ENCODE measurements around the gene BCL2L1. TPM values are rescaled to one million over a fixed set of nuclear protein-coding genes. Genes with fewer than 3 reads are reported as not detected.

The BCL2L1 gene
- total RNA-seq, 1 donor from 2014 or later, result 126 TPM

DNA sequence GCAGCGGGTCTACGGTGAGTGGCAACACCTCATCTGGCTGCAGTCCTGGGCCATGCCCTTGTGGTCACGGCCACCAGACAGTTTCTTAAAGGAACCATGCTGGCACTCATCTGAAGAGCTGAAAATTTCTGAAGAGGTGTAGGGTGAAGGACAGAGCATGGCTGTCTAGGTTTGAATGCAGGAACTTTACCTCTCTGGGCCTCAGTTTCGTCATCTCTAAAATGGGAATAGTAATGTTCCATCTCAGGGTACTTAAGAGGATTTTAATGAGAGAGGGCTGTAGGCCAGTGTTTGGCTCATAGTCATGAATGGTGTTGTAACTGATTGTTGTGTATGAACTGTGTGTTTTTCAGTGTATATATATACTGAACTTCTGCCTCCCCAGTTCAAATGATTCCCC, 79.1 kb downstream of the BCL2L1 start:
- DNase-seq (no peak), ATAC-seq (no peak)
- Histone ChIP-seq H3K27me3 (ENCODE audit: low read depth) (no peaks in the 10 kb centered on the region), H3K4me3 (no peak overlapping the region), H3K9me3 (no peaks in the 10 kb centered on the region), H3K4me1 (no peaks in the 10 kb centered on the region), H3K36me3 (no peaks in the 10 kb centered on the region), H3K27ac (no peak overlapping the region)
- TF ChIP-seq, protein P1, sequence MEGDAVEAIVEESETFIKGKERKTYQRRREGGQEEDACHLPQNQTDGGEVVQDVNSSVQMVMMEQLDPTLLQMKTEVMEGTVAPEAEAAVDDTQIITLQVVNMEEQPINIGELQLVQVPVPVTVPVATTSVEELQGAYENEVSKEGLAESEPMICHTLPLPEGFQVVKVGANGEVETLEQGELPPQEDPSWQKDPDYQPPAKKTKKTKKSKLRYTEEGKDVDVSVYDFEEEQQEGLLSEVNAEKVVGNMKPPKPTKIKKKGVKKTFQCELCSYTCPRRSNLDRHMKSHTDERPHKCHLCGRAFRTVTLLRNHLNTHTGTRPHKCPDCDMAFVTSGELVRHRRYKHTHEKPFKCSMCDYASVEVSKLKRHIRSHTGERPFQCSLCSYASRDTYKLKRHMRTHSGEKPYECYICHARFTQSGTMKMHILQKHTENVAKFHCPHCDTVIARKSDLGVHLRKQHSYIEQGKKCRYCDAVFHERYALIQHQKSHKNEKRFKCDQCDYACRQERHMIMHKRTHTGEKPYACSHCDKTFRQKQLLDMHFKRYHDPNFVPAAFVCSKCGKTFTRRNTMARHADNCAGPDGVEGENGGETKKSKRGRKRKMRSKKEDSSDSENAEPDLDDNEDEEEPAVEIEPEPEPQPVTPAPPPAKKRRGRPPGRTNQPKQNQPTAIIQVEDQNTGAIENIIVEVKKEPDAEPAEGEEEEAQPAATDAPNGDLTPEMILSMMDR (IDR thresholded peaks at IDR 0.05), result no peak
- intact Hi-C loops (cut with DNase I), result no loop called here

GRCh38 chr20:31642837-31643236, 79.8 kb downstream of the BCL2L1 start:
- DNase-seq (no peak), ATAC-seq (no peak)
- intact Hi-C loops (cut with DNase I), result no loop called here
- no peak overlapping the region for H3K4me3 ChIP-seq
- no peaks in the 10 kb centered on the region for H3K4me1 ChIP-seq
- no peak overlapping the region for H3K27ac ChIP-seq
- H3K36me3 ChIP-seq, result no peaks in the 10 kb centered on the region
- TF ChIP-seq, protein P1 (IDR thresholded peaks at IDR 0.05), result no peak
- no peaks in the 10 kb centered on the region for H3K9me3 ChIP-seq
- H3K27me3 ChIP-seq (ENCODE audit: low read depth), result no peaks in the 10 kb centered on the region

- Histone ChIP-seq H3K27me3 (ENCODE audit: low read depth) (no peaks in the 10 kb centered on the region), H3K4me3 (no peak overlapping the region), H3K9me3 (no peaks in the 10 kb centered on the region), H3K36me3 (no peaks in the 10 kb centered on the region), H3K4me1 (no peaks in the 10 kb centered on the region), H3K27ac (no peak overlapping the region)
- TF ChIP-seq, protein P1 (IDR thresholded peaks at IDR 0.05), result no peak
- ATAC-seq (no peak), DNase-seq (no peak)
- intact Hi-C loops (cut with DNase I), result no loop called here
Observed at GRCh38 chr20:31641391-31641790, 81.3 kb downstream of the BCL2L1 start.

DNA sequence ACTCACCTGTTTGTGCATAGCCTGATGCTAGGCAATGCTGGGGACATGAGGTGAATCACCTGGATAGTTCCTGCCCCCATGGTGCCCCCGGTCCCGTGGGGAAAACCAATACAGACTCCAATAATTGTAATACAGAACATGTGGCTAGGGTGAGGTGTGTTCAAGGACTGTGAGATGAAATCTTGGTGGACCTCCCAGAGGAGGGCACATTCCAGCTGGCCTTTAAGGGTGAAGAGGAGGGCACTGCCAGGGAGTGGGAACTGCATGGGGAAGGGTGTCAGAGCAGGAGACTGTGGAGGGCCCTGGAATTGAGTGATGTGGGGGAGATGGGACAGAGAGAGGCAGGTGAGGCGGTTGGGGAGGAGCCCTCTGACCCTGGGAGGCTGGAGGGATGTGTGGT, 82.4 kb downstream of the BCL2L1 start:
- ATAC-seq (no peak), DNase-seq (no peak)
- H3K36me3 ChIP-seq, result no peaks in the 10 kb centered on the region
- no peaks in the 10 kb centered on the region for H3K4me1 ChIP-seq
- no peaks in the 10 kb centered on the region for H3K9me3 ChIP-seq
- TF ChIP-seq, protein P1 (IDR thresholded peaks at IDR 0.05), result no peak
- no peaks in the 10 kb centered on the region for H3K27me3 ChIP-seq (ENCODE audit: low read depth)
- no peak overlapping the region for H3K27ac ChIP-seq
- intact Hi-C loops (cut with DNase I), result no loop called here
- peak overlapping the region; percentile 27 for H3K4me3 ChIP-seq

- TF ChIP-seq, protein P1 (IDR thresholded peaks at IDR 0.05), result no peak
- no peak overlapping the region for H3K4me3 ChIP-seq
- no peak overlapping the region for H3K27ac ChIP-seq
Observed at GRCh38 chr20:31638816-31639215, 83.9 kb downstream of the BCL2L1 start.

GRCh38 chr20:31638317-31638716, 84.4 kb downstream of the BCL2L1 start:
- H3K4me1 ChIP-seq, result no peaks in the 10 kb centered on the region
- no peaks in the 10 kb centered on the region for H3K9me3 ChIP-seq
- TF ChIP-seq, protein P1 (IDR thresholded peaks at IDR 0.05), result no peak
- peak overlapping the region; percentile 25 for H3K4me3 ChIP-seq
- H3K27me3 ChIP-seq (ENCODE audit: low read depth), result no peaks in the 10 kb centered on the region
- DNase-seq (no peak), ATAC-seq (no peak)
- H3K36me3 ChIP-seq, result no peaks in the 10 kb centered on the region
- no peak overlapping the region for H3K27ac ChIP-seq
- intact Hi-C loops (cut with DNase I), result no loop called here

More at GRCh38 chr20:31638816-31639215, 83.9 kb downstream of the BCL2L1 start:
- Histone ChIP-seq H3K36me3 (no peaks in the 10 kb centered on the region), H3K4me1 (no peaks in the 10 kb centered on the region), H3K9me3 (no peaks in the 10 kb centered on the region), H3K27me3 (ENCODE audit: low read depth) (no peaks in the 10 kb centered on the region)
- ATAC-seq (no peak), DNase-seq (no peak)
- intact Hi-C loops (cut with DNase I), result no loop called here
